Inferior parietal cortex (tissue), 1 donor: ENCODE measurements around the gene C3.

ENCODE experiments used
- DNase-seq: peaks from one replicate; pipeline ENCODE4 v3.0.0-alpha.2; 2016; ENCODE audit errors: extremely low spot score

The C3 gene

DNA sequence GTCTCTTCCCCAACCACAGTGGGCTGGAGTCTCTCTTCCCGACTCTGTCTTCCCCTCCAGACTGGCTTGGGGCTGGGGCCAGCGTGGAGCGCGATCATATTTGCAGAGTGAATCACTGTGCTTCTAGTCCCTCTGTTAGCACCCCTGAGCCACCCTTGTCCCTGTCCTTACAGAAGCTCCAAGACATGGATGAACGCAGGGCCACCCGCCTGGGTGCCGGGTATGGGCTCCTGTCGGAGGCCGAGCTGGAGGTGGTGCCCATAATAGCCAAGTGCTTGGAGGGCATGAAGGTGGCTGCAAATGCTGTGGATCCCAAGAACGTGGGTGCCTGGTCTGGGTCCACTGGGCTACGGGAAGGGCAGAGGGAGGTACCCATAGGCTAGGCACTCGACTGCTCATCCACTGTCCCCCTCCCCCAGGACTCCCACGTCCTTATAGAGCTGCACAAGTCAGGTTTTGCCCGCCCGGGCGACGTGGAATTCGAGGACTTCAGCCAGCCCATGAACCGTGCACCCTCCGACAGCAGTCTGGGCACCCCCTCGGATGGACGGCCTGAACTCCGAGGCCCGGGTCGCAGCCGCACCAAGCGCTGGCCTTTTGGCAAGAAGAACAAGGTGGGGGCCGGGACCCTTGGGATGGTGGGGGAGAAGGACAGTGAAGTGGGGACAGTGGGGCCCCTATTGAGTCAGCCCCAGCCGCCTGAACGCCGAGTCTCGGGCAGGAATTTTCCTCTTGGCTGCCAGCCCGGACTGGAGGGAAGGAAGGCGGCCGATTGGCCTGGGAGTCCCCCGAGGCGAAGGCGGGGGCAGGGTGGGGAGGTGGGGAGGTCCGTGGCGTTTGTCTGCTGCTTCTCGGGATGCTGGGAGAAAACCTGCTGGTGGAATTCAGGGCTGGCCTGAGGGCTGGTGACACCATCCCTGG, 24.2 kb upstream of the C3 start:
- DNase-seq: no peak

DNA sequence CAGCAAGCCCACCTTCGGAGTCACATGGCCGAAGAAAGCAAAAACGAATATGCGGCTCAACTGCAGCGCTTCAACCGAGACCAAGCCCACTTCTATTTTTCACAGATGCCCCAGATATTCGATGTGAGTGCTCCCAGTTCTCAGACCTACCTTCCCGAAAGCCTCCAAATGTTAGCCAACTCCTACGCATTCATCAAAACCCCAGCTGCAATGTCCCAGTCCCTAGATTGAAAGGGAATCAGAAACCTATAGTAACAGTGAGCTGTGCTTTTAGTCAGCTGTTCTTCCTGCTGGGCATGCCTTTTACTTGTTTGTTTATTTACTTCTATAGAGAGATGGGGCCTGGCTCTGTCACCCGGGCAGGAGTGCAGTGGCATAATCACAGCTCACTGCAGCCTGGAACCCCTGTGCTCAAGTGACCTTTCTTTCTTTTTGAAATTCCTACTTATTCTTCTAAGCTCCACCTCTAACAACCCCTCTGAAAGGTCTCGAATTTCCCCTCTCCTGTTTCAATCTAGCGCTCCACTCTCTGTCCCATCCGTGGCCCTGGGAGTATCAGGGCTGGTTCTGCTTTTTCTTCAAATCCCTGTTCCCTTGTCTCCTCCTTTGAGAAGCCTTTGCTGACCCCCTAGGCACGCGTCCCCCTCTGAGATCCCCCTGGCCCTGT, 23.4 kb upstream of the C3 start:
- DNase-seq: no peak

DNA sequence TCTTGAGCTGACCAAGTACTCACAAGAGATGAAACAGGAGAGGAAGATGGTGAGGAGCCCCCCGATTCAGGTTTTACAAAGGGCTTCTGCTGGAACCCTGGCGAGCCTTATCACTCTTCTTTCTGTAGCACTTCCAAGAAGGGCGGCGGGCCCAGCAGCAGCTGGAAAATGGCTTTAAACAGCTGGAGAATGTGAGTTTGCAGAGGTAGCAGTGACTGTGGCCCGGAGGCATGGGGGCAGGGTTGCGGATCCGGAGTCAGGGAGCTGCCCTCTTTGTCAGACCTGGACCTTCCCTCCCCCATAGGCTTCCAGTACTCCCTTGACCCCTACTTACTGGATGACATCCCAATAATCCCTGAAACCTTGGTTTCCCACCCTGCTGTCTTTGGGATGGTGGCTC, 22.6 kb upstream of the C3 start:
- no peak for DNase-seq

- no peak for DNase-seq
Observed at GRCh38 chr19:6740589-6741343, 20.3 kb upstream of the C3 start.

DNA sequence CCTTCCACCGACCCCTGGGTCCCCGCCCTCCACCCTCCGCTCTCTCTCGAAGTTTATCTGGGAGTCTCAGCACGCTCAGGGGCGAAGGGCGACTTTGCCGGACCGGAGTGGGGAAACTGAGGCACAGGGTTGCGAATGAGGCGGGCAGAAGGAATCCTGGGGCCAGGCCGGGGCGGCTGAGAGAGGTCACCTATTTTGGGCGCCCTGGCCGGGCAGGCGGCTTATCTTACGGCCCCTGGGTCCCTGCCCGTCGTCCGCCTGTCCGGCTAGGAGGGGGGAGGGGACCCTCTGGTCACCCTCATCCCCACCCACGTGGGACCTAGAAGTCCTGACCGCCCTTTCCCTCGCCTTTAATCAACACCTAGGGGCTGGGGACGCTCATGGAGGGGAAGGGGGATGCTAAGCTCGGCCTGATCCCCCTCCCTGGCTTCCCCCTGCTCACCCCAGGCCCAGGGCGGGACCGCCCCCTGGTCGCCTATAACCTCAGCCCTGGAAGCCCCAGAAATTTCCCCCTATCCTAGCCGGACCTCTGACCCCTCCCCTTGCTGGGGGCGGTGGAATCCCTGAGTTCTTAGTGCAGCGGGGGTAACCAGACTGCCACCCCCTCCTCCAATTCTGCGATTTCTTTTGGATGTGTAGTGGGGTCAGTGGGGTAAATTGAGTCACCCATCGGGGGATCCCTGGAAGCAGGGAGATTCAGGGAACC, 19.6 kb upstream of the C3 start:
- no peak for DNase-seq

DNA sequence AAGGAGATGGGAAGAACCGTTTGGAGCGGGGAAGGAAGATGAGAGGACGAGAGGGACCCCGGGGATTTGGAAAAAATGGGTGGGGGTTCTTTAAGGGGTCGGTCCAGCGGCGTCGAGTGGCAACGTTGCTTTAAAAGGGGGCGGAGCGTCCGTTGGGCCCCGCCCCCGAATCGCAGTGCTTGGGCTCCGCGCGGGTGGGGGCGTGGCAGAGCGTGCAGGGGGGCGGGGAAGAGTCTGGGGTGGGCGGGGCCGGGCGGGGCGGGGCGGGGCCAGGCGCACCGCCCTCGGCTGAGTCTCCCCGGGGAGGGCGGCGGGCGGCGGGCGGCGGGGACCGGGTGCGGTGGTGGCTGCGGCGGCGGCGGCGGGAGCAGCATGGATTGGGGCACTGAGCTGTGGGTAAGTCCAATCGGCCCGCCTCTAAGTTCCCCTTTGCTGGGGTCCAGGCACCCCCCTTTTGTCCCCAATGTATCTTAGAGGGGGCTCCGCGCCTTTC, 19.0 kb upstream of the C3 start, which contains the start of gene TRIP10:
TSS of gene TRIP10 (plus strand) at position 291 of the 493 bp plus-strand sequence. CDS start at position 373, 82 bp downstream.
- peak; percentile 71 for DNase-seq

- DNase-seq: no peak
Observed at GRCh38 chr19:6738787-6739389, 18.4 kb upstream of the C3 start.

DNA sequence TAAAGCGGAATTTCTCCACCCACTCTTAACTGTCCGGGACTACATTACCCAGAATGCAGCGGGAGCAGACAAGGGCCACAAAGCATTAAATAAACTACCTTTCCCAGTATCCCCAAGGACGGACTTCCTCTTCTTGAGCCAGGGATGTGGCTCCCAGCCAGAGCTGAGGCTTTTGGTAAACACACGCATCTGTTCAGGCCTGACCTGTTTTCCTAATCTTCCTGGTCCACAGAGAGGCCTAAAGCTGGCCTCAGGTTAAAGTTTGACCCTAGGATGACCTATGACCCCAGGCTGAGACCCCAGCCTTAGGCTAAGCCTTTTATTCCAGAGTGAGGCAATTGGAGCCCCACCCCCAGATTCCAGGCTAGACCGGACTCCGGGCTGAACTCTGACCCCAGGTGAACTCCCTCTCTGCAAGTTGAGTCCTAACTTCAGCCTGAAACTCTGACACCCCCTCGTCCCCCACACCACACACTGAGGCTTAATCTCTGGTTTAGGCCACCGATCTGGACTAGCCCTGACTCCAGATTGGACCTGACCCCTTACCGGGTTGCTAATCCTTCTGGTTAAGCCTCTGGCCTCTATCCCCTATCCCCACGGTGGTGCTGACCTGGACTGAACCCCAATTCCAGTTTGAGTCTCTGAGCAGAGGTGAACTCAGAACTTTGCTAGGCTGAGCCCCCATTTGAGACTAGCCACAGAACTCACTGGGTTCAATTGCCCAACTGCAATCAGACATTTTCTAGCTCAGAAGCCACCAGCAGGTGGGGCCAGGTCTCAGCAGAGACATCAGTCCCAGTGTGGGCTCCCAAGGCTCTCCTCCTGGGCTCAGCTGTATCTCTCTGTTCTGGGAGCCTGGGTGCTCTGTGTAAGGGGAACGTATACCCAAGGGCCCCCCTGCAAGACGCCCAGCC, 17.7 kb upstream of the C3 start:
- DNase-seq: peak; percentile 66

DNA sequence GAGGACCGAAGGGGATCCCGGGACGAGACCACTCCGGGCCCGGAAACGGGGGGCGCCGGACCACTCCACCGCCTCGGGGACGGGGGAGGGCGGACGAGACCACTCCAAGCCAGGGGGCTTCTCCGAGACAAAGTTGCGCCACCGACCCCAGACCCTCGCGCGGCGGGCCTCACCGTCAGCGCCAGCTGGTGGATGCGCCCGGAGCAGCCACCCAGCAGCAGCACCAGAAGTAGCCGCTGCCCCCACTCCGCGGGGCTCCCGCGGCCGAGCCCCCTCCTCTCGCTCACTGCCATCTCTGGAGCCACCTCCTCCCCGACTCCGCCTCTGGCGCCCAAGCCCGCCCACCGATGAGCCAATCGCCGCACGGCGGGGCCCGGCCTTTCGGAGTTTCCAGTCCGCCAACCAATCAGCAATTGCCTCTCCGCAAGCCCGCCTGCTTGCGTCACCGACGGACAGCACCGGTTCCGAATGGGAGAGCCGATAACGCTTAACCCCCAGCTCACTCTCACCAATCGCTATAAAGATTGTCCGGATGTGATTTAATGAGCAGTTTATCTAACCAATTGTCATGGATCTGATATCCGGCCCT, 16.9 kb upstream of the C3 start, which contains the start of gene GPR108:
TSS of gene GPR108 (minus strand) at position 297 of the 589 bp plus-strand sequence. CDS start at position 293, 4 bp downstream.
- DNase-seq: peak; percentile 100

GRCh38 chr19:6736917-6737283, 16.4 kb upstream of the C3 start:
- DNase-seq: no peak

DNA sequence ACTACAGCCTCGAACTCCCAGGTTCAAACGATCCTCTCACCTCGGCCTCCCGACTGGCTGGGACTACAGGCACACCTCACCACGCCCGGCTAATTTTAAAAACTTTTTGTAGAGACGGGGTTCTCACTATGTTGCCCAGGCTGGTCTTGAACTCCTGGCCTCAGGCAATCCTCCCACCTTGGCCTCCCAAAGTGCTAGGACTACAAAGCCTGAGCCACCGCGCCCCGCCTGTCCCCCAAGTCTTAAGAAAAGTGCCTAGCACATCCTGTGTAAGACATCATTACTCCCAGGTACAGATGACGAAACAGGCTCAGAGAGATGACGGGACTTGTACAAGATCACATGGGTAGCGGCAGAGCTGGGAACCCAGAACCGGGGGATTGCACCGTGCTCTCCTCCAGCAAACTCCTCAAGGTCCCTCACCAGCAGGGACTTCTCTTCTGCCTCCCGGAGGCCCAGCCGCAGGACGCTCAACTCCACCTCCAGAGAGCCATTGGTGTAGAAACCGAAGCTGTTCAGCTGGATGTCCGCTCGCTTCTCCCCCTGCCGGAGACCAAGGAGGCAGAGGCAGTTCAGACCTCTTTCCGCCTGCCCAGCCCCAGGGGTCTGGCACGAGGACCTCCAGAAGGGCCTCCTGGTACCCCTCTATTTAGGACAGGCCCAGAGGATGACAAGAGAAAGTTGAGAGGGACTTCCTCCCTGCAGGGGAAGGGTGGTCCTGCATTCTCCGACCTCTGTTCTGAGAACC, 15.9 kb upstream of the C3 start:
- DNase-seq: peak; percentile 61

GRCh38 chr19:6735181-6735911, 14.9 kb upstream of the C3 start:
- DNase-seq: no peak

DNA sequence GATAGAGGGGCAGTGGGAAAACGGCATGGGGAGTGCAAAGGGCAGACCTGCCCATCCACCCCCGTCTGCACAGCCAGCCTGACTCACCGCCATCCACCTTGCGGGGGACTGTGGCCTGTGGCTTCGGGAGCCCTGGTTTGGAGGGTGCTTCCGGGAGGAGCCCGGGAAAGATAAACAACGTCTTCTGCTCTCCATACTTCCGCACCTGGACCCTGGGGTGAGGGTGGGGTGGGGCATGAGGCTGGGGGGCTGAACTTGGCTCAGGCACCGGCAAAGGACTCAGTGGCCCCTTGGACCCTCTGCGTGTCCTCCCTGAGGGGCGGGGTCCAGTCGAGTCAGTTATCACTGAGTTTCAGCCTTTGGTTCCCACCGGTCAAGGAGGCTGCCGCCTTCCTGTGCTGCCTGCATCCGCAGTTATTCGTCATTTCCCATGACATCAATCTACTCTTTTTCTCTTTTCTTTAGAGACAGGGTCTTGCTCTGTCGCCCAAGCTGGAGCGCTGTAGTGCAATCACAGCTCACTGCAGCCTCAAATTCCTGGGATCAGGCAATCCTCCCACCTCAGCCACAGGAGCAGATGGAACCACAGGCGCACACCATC, 13.7 kb upstream of the C3 start:
- no peak for DNase-seq

DNA sequence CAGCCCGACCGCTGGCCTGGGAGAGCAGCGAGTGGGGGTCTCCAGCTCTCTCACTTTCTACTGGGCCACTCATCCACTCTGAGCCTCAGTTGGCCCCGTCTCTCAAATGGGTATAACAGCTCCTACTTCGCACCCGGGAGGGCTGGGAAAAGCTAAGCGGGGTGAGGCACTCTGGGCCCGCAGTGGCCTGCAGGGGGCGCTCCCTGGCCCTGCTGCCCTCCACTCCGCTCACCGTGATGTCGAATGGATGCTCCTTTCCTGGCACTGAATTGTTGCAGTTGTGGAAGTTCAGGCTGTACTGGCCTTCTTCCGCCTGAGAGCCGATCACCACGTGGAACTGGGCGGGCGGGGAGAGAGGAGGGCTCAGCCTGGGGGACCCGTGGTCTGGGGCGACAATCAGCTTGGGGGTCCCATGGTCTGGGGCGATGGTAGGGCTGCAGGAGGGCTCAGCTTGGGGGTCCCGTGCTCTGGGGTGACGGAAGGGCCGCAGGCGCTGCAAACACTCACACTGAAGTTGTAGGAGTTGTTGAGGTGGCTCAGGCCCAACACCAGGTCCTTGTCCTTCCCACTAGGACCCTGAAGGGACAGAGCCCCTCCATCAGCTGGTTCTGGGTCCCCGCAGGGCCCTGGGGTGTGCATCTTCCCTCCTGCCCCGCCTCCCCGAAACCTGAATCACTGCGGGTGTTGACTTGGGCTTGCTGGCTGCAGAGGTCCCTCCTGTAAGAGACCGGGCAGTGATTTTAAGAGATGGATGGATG, 13.1 kb upstream of the C3 start:
- DNase-seq: no peak

GRCh38 chr19:6732803-6733337, 12.4 kb upstream of the C3 start:
- DNase-seq: no peak

DNA sequence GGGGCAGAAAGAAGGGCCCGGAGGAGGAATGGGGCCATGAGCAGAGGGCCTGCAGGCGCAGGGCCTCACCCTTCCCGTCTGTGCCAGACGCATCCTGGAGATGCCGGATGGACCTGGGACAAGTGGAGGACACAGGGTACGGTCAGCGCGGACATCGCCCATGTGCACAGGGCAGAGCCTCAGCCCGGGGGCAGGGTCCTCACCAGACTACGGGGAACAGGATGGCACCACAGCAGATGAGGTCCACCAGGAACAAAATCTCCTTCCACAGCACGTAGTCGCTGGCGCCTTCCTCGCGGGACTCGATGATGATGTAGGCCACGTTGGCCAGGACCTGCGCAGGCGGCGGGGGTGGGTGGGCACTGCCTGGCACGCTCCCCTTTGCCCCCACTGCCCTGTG, 11.4 kb upstream of the C3 start:
- no peak for DNase-seq
